NAMALWA (cell line): Measurements from ENCODE around the gene TSSC4.
A peak's percentile ranks its signal among the peaks of the same experiment; 100 is the strongest.

Source experiments
- DNase-seq: peaks from one replicate; pipeline ENCODE4 v3.0.0-alpha.2; 2015; ENCODE audit warnings: low spot score

TSSC4 gene

GRCh38 chr11:2400762-2401435 lies 349 bp downstream of the TSSC4 start:
- no peak for DNase-seq

DNA sequence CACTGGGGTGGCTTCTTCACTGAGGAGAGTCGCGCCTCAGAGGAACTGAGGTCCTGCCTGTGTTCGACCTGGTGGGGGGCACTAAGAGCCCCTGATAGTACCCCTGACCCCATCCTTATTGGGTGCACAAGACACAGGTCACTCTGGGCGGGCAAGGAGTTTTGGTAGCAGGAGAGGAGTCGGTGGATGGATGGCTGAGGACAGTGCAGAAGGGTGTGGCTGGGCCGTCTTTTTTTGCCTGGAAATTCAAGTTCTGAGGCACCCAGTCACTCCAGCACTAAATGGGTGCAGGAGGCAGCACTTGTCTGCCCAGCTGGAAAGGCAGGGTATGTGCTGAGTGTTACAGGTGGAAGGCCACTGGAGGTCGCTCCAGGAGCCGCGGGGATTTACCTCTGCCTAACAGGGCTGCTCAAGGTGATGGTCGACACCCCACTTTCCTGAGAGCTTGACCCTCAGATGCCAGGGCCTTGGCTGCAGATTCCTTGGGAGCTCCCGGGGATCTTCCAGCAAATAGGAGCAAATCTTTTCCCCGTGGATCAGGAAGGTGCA lies 960 bp downstream of the TSSC4 start:
- DNase-seq = no peak

DNA sequence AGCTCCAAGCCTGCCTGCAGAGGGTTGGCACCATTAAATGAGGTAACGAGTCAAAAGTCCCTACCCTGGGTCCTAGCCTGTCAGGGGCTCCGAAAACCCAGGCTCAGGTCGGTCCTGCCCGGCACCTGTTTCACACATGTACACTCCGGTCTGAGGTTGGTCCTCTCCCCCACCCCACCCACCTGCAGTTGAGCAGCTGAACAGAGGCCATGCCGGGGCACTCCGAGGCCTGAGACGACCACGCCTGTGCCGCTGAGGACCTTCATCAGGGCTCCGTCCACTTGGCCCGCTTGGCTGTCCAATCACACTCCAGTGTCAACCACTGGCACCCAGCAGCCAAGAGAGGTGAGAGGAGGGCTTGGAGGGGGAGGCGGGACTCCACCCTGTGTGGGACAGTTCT lies 1.6 kb downstream of the TSSC4 start:
- no peak for DNase-seq

- no peak for DNase-seq
Observed at GRCh38 chr11:2402890-2403645, 2.5 kb downstream of the TSSC4 start.

DNA sequence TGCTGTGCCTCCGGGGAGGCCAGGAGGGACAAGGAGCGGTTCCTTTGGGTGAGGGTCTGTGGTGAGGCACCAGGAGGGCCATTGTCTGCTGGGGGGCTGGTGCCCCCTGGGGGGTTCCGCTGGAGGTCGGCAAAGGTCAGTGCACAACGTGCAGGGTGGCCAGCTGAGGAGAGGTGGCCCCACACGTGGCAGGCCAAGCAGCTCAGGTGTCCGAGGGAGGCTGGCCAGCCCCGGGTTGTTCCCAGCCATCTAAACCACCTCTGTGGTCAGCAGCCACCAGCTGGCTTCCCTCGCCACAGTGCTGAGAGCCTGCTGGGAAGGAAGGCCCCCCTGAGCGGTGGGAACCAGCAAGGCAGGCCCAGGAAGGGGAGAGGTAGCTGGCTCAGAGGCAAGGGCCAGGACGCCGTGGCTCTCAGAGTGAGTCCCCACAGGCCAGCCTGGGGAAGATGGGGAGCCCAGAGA lies 4.2 kb downstream of the TSSC4 start:
- DNase-seq = no peak

DNA sequence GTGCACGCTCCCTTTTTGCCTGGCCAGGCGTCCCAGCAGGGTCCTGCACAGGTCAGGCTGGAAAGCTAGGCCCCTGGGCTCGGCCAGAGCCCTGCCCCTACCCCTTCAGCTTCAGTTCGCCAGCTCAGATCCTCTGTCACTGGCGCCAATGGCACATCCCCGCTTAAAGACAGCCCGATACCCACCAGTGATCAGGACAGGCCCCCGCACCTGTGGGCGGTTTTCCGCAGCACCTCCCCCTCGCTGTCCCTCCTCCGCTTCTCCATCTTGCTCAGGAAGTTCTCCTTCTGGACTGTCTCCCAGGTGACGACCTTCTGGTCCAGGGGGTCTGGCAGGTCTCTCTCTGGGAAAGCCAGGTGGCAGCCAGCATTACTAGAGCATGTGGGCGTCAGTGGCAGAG lies 5.9 kb downstream of the TSSC4 start:
- no peak for DNase-seq

GRCh38 chr11:2406878-2407410 lies 6.4 kb downstream of the TSSC4 start:
- DNase-seq = no peak

DNA sequence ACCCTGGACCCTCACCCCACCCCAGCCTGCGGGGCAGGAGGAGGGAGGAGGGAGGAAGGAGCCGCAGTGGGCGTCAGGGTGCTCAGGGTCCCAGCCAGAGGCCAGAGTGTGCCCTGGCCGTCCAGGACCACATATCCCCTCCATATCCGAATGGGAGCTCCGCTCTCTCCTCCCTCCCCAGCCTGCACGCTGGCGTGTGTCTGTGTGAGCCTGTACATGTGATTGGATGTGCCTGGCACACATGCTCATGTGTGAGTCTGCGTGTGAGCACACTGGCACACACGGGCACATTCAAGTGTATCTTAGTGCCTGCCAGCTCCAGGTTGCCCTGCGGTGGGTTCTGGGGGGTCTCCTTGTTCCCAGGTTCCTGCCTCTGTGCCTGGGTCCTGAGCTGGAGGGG lies 8.1 kb downstream of the TSSC4 start:
- no peak for DNase-seq

DNA sequence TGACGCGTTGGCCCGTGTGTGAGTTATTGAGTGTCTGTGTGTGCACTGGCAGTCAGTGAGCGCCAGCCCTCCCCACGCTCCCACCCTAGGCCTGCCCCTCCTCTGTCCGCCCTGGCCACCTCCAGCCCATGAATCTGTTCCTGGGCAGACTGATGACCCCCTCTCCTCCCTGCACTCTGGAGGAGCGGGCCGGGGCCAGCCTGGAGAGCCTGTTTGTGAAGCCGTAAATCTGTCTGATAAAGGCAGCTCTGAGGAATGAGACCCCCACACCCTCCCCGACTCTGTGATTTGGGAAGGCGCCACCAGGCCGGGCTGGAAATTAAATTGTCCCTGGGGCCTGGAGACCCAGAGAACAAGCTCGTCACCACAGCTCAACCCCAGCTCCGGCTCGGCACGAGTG lies 8.6 kb downstream of the TSSC4 start:
- no peak for DNase-seq

- no peak for DNase-seq
Observed at GRCh38 chr11:2409611-2410468, 9.3 kb downstream of the TSSC4 start.

- DNase-seq = no peak
Observed at GRCh38 chr11:2410616-2411015, 10.1 kb downstream of the TSSC4 start.

DNA sequence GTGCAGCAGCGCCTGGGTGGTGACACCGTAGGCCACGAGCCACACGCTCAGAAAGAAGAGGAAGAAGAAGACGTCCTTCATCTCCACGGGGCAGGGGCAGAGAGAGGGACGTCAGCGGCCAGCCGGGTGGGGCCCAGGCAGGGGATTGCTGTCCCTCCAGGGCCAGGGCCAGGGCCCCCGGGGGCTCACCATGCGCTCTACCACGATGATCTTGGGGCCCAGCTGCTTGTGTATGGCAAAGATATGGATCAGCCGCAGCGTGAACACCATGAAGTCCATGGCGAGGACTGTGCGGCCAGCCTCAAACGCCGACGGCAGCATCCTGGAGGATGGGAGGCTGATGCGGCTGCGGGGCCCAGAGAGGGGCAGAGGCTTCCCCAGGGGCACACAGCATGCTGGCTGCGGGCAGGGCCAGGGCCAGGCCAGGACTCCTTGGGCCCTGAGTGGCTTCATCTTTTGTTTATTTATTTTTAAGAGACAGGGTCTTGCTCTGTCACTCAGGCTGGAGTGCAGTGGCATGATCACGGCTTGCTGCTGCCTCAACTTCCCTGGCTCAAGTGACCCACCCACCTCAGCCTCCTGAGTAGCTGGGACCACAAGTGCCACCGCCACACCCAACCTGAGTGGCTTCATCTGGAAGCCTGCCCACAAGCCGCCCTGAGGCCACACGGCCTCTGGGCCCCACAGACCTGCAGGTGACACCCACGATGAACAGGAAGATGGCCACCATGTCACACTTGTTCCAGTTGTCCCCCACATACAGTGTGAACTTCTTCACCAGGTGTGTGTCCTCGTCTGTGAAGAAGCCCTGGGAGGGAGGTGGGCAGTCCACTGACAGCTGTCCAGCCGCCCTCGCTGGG lies 11.1 kb downstream of the TSSC4 start:
- DNase-seq = no peak

GRCh38 chr11:2412323-2412722 lies 11.8 kb downstream of the TSSC4 start:
- no peak for DNase-seq

DNA sequence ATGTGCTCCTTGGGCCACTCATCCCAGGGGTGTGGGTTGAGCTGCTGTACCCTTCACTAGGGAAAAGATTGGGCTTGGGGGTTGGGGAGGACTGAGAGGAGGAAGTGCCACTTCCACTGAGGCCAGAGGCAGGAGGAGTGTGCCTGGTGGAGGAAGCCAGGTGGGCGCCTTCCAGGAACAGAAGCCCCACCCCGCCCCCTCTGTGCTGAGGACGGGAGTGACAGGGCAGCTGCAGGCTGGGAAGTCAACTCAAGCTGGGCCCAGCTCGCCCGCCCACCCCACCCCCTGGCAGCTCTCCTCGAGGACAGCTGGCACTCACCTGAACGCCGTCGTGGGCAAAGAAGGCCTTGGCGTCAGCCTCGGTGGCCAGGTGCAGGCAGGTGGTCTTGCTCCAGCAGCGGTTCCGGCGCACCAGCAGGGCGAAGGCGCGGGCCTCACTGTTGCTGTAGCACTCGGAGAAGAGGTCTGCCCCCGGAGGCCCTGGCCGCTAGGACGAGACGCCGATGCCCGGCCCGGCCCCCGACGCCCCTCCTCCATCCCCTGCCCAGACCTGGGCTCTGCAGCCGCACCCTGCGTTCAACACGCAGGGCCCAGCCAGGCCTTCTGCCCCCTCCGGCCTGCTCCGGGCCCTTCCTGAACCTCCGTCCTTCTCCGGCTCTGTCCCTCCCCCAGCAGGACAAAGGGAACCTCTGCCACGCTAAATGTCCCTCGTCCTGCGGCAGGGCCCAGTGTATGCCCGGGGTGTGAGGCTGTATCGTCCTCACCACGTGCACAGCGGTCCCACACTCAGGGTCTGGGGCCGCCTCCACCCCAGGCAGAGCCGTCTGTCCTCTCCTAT lies 13.4 kb downstream of the TSSC4 start:
- peak; percentile 6 for DNase-seq

- DNase-seq = no peak
Observed at GRCh38 chr11:2414616-2415015, 14.1 kb downstream of the TSSC4 start.

- no peak for DNase-seq
Observed at GRCh38 chr11:2415171-2415570, 14.6 kb downstream of the TSSC4 start.

- no peak for DNase-seq
Observed at GRCh38 chr11:2415601-2416380, 15.2 kb downstream of the TSSC4 start.

GRCh38 chr11:2416765-2417164 lies 16.2 kb downstream of the TSSC4 start:
- DNase-seq = no peak
